B cell (primary cell): ENCODE results near the gene NBAS. TPM values are rescaled to one million over a fixed set of nuclear protein-coding genes. Genes with fewer than 3 reads are reported as not detected.

Source experiments
- ATAC-seq: fragments of 200-7000 bp; cut with Tn5 transposase; one replicate; pipeline ENCODE4 v1.10.0; 2021; ENCODE audit warnings: low read depth, mild to moderate bottlenecking, moderate number of reproducible peaks, moderate library complexity
- CTCF ChIA-PET: fragments of 350-600 bp; sonication (Branson Sonifier 250); formaldehyde crosslinking; loops from one replicate; lab custom pipeline; 2021; ENCODE audit warnings: antibody characterized with exemption, inconsistent platforms; lab: Charles Lee
- POLR2A ChIA-PET: fragments of 350-600 bp; sonication (Branson Sonifier 250); formaldehyde crosslinking; loops from one replicate; lab custom pipeline; 2021; ENCODE audit warnings: antibody characterized with exemption; lab: Charles Lee
- DNase-seq: peaks from one replicate; pipeline ENCODE4 v3.0.0; 2013
- H2AFZ ChIP-seq: 2 replicates; pipeline ENCODE4 v1.6.1; 2012; ENCODE audit warnings: mild to moderate bottlenecking, low read depth, low read length; ENCODE audit not compliant: insufficient read depth, poor library complexity, severe bottlenecking
- H3K27ac ChIP-seq, 2 donors: 1 replicate in 1 of 2; 2 replicates in 1 of 2; pipeline ENCODE4 v1.5.1; 2012 to 2013; ENCODE audit warnings: low read length in 2 of 2, mild to moderate bottlenecking in 2 of 2, moderate library complexity in 1 of 2
- H3K27me3 ChIP-seq, 4 experiments: fragments of 200-600 bp in 1 of 4; sonication (generic) in 1 of 4; replicated peaks in 1 of 4; 1 replicate in 2 of 4; 2 replicates in 2 of 4; pipeline versions ENCODE4 v1.6.1 to v1.7.0; 2013 to 2016; ENCODE audit warnings: low read length in 3 of 4, mild to moderate bottlenecking in 2 of 4, mixed read lengths in 1 of 4, moderate library complexity in 1 of 4; ENCODE audit not compliant: insufficient read depth in 4 of 4, control insufficient read depth in 3 of 4; ENCODE audit errors: control extremely low read depth in 1 of 4
- H3K36me3 ChIP-seq, 2 experiments: replicated peaks in 1 of 2; 1 replicate in 1 of 2; 2 replicates in 1 of 2; pipeline versions ENCODE4 v1.6.1 to v1.7.1; 2013; ENCODE audit warnings: low read length in 1 of 2; ENCODE audit not compliant: insufficient read depth in 2 of 2, control insufficient read depth in 1 of 2; ENCODE audit errors: control extremely low read depth in 1 of 2, extremely low read depth in 1 of 2
- H3K4me1 ChIP-seq, 2 donors: fragments of 200-600 bp in 1 of 2; sonication (generic) in 1 of 2; 1 replicate in 1 of 2; 2 replicates in 1 of 2; pipeline versions ENCODE4 v1.5.1 to v1.6.1; 2013 to 2017; ENCODE audit warnings: low read length in 2 of 2; ENCODE audit not compliant: control insufficient read depth in 2 of 2, insufficient read depth in 2 of 2
- H3K4me2 ChIP-seq: replicated peaks from 2 replicates; pipeline ENCODE3; 2012; ENCODE audit warnings: mild to moderate bottlenecking, low read depth, low read length; ENCODE audit not compliant: poor library complexity, severe bottlenecking
- H3K4me3 ChIP-seq, 5 experiments: fragments of 200-600 bp in 1 of 5; sonication (generic) in 1 of 5; 1 replicate in 3 of 5; 2 replicates in 2 of 5; pipeline versions ENCODE4 v1.5.1 to v1.7.0; 2011 to 2016; ENCODE audit warnings: low read length in 4 of 5, mild to moderate bottlenecking in 4 of 5, low read depth in 2 of 5, control low read depth in 1 of 5, moderate library complexity in 1 of 5; ENCODE audit not compliant: insufficient read depth in 1 of 5; ENCODE audit errors: control extremely low read depth in 1 of 5, extremely low read depth in 1 of 5
- H3K79me2 ChIP-seq: fragments of 200-600 bp; sonication (generic); one replicate; pipeline ENCODE4 v1.6.0; 2016; ENCODE audit warnings: low read length; ENCODE audit not compliant: control insufficient read depth, insufficient read depth
- H3K9ac ChIP-seq: fragments of 200-600 bp; sonication (generic); 2 replicates; pipeline ENCODE4 v1.6.1; 2017; ENCODE audit warnings: mild to moderate bottlenecking, low read length, moderate library complexity
- H3K9me3 ChIP-seq, 3 donors: one replicate each; pipeline versions ENCODE4 v1.6.1 to v1.7.1; 2013; ENCODE audit warnings: low read length in 2 of 3; ENCODE audit not compliant: control insufficient read depth in 2 of 3, insufficient read depth in 1 of 3; ENCODE audit errors: control extremely low read depth in 1 of 3
- H4K20me1 ChIP-seq: 2 replicates; pipeline ENCODE4 v1.6.0; 2012; ENCODE audit warnings: mild to moderate bottlenecking, low read length; ENCODE audit not compliant: insufficient read depth, control insufficient read depth, poor library complexity, severe bottlenecking
- H3K27ac Mint-ChIP-seq: one replicate; pipeline ENCODE4 v1.8.0; 2021; ENCODE audit warnings: mixed read lengths
- H3K27me3 Mint-ChIP-seq: one replicate; pipeline ENCODE4 v1.8.0; 2021; ENCODE audit warnings: mixed read lengths
- H3K4me1 Mint-ChIP-seq: one replicate; pipeline ENCODE4 v1.8.0; 2021; ENCODE audit warnings: mixed read lengths
- H3K4me3 Mint-ChIP-seq: one replicate; pipeline ENCODE4 v1.8.0; 2021; ENCODE audit warnings: mixed read lengths
- H3K9me3 Mint-ChIP-seq: one replicate; pipeline ENCODE4 v1.8.0; 2022; ENCODE audit warnings: mixed read lengths; ENCODE audit not compliant: insufficient read depth
- CTCF ChIP-seq: fragments of 200-600 bp; IDR thresholded peaks from one replicate; pipeline ENCODE4 v1.8.0; 2022; ENCODE audit warnings: antibody characterized with exemption, mild to moderate bottlenecking
- EZH2 ChIP-seq: IDR thresholded peaks from 2 replicates; pipeline ENCODE4 v1.6.1; 2012; ENCODE audit warnings: borderline replicate concordance, low read depth, mild to moderate bottlenecking, moderate library complexity, low read length; ENCODE audit not compliant: insufficient read depth, poor library complexity, severe bottlenecking
- WGBS: methylation state at CpG from one replicate; pipeline ENCODE4 v1.1.5; 2013; ENCODE audit warnings: missing lambda C conversion rate; ENCODE audit not compliant: insufficient coverage; 5-methylcytosine and 5-hydroxymethylcytosine counted together
- intact Hi-C: fragments of 100-400 bp; cut with micrococcal nuclease; formaldehyde crosslinking; loops from one replicate; pipeline ENCODE4 v1.10.0; 2022
- polyA plus RNA-seq: library from polyadenylated mRNA; depleted of rRNA; stranded (reverse); fragments of >200 nt; gene quantifications from 2 replicates; pipeline ENCODE4 v1.2.3, GENCODE V29; 2012
- total RNA-seq, 2 donors: library from RNA; stranded (reverse); fragments of 120-200 nt in 1 of 2; gene quantifications; 1 replicate in 1 of 2; 2 replicates in 1 of 2; pipeline versions ENCODE4 v1.2.3 to v1.2.4, GENCODE V29; 2013 to 2022

NBAS gene
- total and polyA plus RNA-seq, 2 donors (not counting 1 experiment from before 2014, with no cell fraction given): 10.6 to 37.3 TPM

- Mint-ChIP-seq H3K4me1 (no peaks in the 10 kb centered on the region), H3K9me3 (no peaks in the 10 kb centered on the region), H3K27me3 (no peaks in the 10 kb centered on the region), H3K4me3 (no peak overlapping the region), H3K27ac (no peak overlapping the region)
- Histone ChIP-seq H3K36me3 (no peaks in the 10 kb centered on the region), H3K4me3 (no peak overlapping the region), H4K20me1 (no peaks in the 10 kb centered on the region), H3K4me1 (no peaks in the 10 kb centered on the region), H3K9me3 (no peaks in the 10 kb centered on the region), H3K27me3 (no peaks in the 10 kb centered on the region), H3K27ac (no peak overlapping the region), H3K79me2 (no peaks in the 10 kb centered on the region), H3K9ac (no peak overlapping the region), H2AFZ (no peak overlapping the region), H3K4me2 (no peak overlapping the region)
- WGBS: no CpG with 5 or more reads among the region's 5 CpGs
- intact Hi-C loops: no loop called here
- TF ChIP-seq CTCF (no peak), EZH2 (no peak)
- ChIA-PET CTCF (no interaction called here), POLR2A (no interaction called here)
- no peak for DNase-seq
- no peak for ATAC-seq
Observed at GRCh38 chr2:15400240-15400826, 160.8 kb downstream of the NBAS start.

- Histone ChIP-seq H3K36me3 (no peaks in the 10 kb centered on the region), H3K9ac (no peak overlapping the region), H4K20me1 (no peaks in the 10 kb centered on the region), H3K4me3 (no peak overlapping the region), H2AFZ (no peak overlapping the region), H3K9me3 (no peaks in the 10 kb centered on the region), H3K4me1 (no peaks in the 10 kb centered on the region), H3K27me3 (no peaks in the 10 kb centered on the region), H3K27ac (no peak overlapping the region), H3K79me2 (no peaks in the 10 kb centered on the region), H3K4me2 (no peak overlapping the region)
- no peak for ATAC-seq
- no CpG with 5 or more reads among the region's 1 CpG for WGBS
- Mint-ChIP-seq H3K27me3 (no peaks in the 10 kb centered on the region), H3K27ac (no peak overlapping the region), H3K4me1 (no peaks in the 10 kb centered on the region), H3K4me3 (no peak overlapping the region), H3K9me3 (no peaks in the 10 kb centered on the region)
- ChIA-PET CTCF (no interaction called here), POLR2A (no interaction called here)
- TF ChIP-seq EZH2 (no peak), CTCF (no peak)
- no peak for DNase-seq
- intact Hi-C loops: no loop called here
Observed at GRCh38 chr2:15399241-15399640, 161.9 kb downstream of the NBAS start.
